Bronchial epithelial cell (primary cell): ENCODE data around the gene SLC9A9. TPM values are rescaled to one million over a fixed set of nuclear protein-coding genes. Genes with fewer than 3 reads are reported as not detected.

Experiments used
- DNase-seq: peaks from one replicate; pipeline ENCODE4 v3.0.0-alpha.2; 2010; ENCODE audit warnings: low read depth
- FAIRE-seq: peaks from 2 replicates; lab custom pipeline; 2011; peaks lifted over from hg19 to GRCh38; lab: Jason Lieb, UNC
- H3K27me3 ChIP-seq: 2 replicates; pipeline ENCODE4 v1.5.1; 2011; ENCODE audit warnings: low read length; ENCODE audit not compliant: control insufficient read depth, insufficient read depth
- H3K36me3 ChIP-seq: 2 replicates; pipeline ENCODE4 v1.5.1; 2011; ENCODE audit warnings: low read length; ENCODE audit not compliant: control insufficient read depth, insufficient read depth
- H3K4me3 ChIP-seq: 2 replicates; pipeline ENCODE4 v1.5.1; 2011; ENCODE audit warnings: mild to moderate bottlenecking, low read depth, low read length, control low read depth
- total RNA-seq: library from RNA; depleted of rRNA; stranded (reverse); fragments of >200 nt; gene quantifications from 2 replicates; pipeline ENCODE4 v1.2.1, GENCODE V29; 2014
- TF ChIP-seq, protein P1 (sequence below): IDR thresholded peaks from 2 replicates; pipeline ENCODE4 v1.5.1; 2011; ENCODE audit warnings: mild to moderate bottlenecking, moderate library complexity, low read length, control low read depth, inconsistent platforms; ENCODE audit not compliant: insufficient read depth, severe bottlenecking

Gene SLC9A9
- total RNA-seq, 1 donor from 2014 or later: 1.3 TPM

DNA sequence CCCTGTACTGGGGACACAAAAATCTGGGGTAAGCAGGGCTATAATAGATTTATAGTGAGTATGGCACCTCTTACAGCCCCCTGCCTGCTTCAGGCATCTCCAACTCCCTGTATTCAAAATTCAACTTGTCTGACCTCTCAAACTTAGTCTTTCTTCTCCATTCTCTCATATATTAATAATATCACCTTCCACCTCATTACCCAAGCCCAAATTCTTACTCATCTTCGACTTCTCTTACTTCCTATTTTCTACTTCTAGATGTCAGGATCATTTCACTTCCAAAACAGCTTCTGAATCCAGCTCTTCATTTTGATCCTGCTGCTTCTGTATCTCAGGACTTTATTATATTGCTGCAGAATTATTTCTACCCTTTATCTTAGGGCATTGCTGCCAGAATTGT, 438.0 kb downstream of the SLC9A9 start:
- TF ChIP-seq, protein P1, sequence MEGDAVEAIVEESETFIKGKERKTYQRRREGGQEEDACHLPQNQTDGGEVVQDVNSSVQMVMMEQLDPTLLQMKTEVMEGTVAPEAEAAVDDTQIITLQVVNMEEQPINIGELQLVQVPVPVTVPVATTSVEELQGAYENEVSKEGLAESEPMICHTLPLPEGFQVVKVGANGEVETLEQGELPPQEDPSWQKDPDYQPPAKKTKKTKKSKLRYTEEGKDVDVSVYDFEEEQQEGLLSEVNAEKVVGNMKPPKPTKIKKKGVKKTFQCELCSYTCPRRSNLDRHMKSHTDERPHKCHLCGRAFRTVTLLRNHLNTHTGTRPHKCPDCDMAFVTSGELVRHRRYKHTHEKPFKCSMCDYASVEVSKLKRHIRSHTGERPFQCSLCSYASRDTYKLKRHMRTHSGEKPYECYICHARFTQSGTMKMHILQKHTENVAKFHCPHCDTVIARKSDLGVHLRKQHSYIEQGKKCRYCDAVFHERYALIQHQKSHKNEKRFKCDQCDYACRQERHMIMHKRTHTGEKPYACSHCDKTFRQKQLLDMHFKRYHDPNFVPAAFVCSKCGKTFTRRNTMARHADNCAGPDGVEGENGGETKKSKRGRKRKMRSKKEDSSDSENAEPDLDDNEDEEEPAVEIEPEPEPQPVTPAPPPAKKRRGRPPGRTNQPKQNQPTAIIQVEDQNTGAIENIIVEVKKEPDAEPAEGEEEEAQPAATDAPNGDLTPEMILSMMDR: no peak
- no peaks in the 10 kb centered on the region for H3K36me3 ChIP-seq
- no peak overlapping the region for H3K4me3 ChIP-seq
- DNase-seq: no peak
- H3K27me3 ChIP-seq: no peaks in the 10 kb centered on the region
- FAIRE-seq: no peak

- no peak for FAIRE-seq
- Histone ChIP-seq H3K4me3 (no peak overlapping the region), H3K27me3 (no peaks in the 10 kb centered on the region), H3K36me3 (no peaks in the 10 kb centered on the region)
- no peak for DNase-seq
- TF ChIP-seq, protein P1: no peak
Observed at GRCh38 chr3:143408771-143409170, 439.5 kb downstream of the SLC9A9 start.

DNA sequence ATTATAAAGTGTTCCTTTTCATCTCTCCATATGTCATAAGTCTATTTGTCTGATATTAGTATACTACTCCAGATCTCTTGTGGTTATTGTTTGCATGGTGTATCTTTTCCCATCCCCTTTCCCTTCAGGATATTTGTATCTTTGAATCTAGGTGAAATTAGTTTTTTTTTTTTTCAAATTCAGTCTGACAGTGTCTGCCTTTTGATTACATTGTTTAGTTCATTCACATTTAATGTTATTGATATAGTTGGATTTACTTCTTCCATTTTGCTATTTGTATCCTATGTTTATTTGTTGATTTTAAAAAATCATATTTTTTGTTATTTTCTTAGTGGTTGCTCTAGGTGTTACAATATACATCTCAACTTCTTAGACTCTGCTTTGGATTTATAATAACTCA, 445.7 kb downstream of the SLC9A9 start:
- no peaks in the 10 kb centered on the region for H3K27me3 ChIP-seq
- no peak for FAIRE-seq
- DNase-seq: no peak
- H3K36me3 ChIP-seq: no peaks in the 10 kb centered on the region
- TF ChIP-seq, protein P1: no peak
- no peak overlapping the region for H3K4me3 ChIP-seq

GRCh38 chr3:143396790-143397189, 451.5 kb downstream of the SLC9A9 start:
- DNase-seq (no peak), FAIRE-seq (no peak)
- Histone ChIP-seq H3K4me3 (no peak overlapping the region), H3K27me3 (no peaks in the 10 kb centered on the region), H3K36me3 (no peaks in the 10 kb centered on the region)
- TF ChIP-seq, protein P1: no peak

DNA sequence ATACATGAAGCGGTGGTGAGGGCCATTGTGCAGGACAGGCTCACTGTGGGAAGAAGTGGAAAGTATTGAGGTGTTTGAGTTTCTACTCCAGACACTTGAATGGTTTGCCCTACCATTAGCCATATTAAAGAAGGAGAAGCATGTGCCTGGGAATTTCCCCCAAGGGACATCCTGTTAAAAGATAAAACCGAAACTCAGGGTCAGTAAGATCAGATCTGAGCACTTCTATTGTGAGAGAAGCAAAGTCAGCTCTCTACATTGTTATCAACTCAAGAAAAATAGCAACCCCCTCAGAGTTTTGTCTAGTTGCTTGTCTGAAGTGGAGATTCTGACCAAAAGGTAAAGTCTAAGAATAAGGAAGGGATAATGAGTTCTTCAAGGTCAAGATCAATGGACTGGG, 458.9 kb downstream of the SLC9A9 start:
- TF ChIP-seq, protein P1: no peak
- DNase-seq (no peak), FAIRE-seq (no peak)
- Histone ChIP-seq H3K27me3 (no peaks in the 10 kb centered on the region), H3K36me3 (no peaks in the 10 kb centered on the region), H3K4me3 (no peak overlapping the region)

- no peak overlapping the region for H3K4me3 ChIP-seq
- TF ChIP-seq, protein P1: no peak
- no peaks in the 10 kb centered on the region for H3K36me3 ChIP-seq
- FAIRE-seq (no peak), DNase-seq (no peak)
- H3K27me3 ChIP-seq: no peaks in the 10 kb centered on the region
Observed at GRCh38 chr3:143387425-143387824, 460.8 kb downstream of the SLC9A9 start.
